ENCODE data around the gene N4BP2.
A peak's percentile ranks its signal among the peaks of the same experiment; 100 is the strongest.

Gene N4BP2

DNA sequence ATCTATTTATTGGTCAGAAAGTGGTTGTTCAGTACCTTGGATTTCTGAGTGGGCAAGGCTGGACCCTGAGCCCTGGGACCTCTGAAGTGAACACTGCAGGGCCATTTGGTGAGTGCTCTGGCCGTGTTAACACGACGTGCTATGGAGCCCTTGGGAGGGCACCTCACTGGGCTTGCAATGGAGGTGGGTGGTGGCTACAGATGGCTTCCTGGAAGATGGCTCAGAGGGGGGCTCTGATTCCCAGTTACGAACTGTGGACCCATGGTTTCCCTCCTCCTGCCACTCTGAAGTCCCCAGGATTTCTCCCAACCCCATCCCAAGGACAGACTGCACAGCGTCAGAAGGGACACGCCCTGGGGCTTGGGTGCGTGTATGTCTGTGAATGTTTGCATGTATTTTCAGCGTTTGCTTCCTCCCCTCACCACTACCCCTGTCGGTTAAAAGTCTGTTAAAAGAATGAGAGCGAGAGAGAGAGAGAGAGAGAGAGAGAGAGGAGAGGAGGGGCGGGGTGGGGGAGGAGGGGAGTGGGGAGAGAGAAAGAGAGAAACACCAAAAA lies 136.4 kb downstream of the N4BP2 start:
- DNase-seq = no peak

DNA sequence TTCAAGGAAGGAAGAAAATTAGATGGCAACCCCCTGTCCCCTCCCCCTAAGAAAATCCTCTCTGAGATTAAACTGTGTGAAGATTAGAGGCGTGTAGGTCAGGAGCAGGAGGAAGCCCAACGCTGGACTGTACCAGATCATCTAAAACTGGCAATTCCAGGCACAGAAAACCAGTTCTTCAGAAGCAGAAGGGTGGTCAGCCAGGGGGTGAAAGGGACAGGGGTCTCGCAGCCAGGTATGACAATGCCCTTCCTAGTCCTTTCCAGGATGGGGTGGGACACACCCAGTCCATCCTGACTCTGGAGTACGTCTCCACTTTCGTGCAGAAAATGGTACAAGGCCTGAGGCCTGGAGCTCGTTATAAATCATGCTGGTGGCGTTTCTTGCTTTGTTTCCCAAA lies 136.9 kb downstream of the N4BP2 start:
- no peak for DNase-seq

DNA sequence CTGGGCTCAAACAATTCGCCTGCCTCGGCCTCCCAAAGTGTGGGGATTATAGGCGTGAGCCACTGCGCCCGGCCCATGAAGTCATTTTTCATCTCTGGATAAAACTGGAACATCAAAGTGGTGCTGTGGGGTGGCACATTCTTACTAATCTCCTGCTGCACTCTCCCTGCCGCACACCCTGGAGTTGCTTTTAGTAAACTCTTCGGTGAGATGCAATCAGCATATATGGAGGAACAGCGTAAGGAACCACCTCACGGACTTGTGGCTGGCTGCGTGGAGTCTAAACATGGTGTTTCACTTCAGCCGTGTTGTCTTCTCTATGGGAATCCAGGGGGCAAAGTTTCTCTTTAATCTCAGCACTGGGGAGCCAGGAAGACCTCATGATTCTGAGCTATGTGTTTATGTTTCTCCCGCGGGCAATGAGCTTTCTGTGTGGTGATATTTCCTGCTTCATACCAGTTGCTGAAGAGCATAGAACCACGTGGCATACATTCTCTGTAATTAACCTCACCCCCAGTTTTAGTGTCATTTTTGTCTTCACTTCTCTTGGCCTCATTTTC lies 138.0 kb downstream of the N4BP2 start:
- DNase-seq = no peak

DNA sequence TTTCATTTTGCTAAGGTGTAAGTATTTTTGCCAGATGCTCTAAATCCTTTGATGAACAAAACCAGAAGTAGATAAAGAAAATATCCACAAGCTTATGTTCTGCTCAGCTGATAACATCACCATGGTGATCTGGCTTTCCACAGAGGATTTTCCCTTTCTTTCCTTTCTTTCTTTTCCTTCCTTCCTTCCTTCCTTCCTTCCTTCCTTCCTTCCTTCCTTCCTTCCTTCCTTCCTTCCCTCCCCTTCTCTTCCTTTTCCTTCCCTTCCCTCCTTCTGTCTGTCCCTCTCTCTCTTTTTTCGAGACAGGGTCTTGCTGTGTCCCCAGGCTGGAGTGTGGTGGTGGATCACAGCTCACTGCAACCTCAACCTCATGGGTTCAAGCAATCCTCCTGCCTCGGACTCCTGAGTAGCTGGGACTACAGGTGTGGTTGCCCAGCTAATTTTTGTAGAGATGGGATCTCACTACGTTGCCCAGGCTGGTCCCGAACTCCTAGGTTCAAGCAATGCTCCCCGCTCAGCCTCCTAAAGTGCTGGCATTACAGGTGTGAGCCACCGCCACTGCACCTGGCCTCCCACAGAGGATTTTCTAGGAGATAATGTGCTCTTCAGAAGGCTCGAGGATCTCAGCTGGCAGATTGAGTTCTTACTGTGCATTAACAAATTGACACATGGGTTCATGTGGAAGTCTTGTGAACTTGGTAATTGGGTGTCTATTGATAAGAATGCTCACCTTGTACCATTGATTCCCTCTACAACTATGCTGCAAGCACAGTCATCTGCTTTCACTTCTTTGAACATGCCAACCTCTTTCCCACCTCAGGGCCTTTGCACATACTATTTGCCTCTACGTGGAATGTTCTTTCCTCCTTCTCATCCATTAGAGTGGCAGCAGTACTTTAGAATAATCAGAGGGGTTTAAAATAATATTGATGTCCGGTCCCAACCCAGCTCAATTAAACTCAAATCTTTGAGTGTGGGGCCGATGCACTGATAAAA lies 138.8 kb downstream of the N4BP2 start:
- no peak for DNase-seq

DNA sequence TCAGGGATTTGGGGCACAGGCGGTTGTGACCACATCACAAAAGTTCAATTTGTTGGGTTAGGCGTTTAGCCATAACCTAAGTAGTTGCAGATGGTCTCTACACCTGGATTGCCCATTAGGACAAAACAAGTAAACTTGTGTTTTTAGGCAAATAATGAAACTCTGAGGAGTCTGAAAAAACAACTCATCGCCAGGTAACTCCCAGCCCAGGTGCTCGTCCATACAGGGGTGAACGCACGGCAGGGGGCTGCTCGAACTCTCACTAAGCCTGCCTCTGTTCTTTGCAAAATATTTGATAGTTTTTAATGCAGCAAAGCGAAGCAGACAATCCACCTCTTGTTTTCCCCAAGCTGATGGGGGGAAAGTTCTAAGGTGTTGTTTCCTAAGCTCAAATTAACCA lies 139.6 kb downstream of the N4BP2 start:
- DNase-seq = no peak

DNA sequence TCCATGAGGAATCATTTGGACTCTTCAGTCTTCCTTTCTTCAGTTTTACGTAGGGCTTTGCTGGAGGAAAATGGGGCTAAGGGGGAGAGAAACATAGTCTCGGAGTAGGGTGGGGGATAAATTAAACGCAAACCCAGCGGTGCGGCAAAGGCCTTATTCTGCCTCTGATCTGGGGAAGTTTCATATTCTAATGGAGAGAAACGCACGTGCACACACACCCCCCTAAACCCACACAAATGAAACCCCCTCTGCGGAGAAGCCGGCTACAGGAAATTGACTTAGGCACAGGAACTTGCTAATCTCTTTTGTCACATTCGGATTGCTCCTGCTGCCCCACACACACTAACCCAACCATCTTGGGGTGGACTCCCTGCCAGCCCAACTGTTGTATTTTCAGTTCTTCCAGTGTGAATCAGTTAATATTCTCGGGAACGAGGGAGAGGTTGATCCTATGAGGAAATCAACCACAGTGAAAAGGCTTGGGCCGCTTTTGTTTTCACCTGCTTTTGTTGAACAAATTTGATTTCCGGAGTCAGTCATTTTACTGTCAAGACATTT lies 140.2 kb downstream of the N4BP2 start, which contains the start of gene RHOH:
Gene RHOH (plus strand): TSS at position 308 of the 558 bp plus-strand sequence. CDS start 46,356 bp downstream, outside the sequence.
- peak; percentile 73 for DNase-seq

DNA sequence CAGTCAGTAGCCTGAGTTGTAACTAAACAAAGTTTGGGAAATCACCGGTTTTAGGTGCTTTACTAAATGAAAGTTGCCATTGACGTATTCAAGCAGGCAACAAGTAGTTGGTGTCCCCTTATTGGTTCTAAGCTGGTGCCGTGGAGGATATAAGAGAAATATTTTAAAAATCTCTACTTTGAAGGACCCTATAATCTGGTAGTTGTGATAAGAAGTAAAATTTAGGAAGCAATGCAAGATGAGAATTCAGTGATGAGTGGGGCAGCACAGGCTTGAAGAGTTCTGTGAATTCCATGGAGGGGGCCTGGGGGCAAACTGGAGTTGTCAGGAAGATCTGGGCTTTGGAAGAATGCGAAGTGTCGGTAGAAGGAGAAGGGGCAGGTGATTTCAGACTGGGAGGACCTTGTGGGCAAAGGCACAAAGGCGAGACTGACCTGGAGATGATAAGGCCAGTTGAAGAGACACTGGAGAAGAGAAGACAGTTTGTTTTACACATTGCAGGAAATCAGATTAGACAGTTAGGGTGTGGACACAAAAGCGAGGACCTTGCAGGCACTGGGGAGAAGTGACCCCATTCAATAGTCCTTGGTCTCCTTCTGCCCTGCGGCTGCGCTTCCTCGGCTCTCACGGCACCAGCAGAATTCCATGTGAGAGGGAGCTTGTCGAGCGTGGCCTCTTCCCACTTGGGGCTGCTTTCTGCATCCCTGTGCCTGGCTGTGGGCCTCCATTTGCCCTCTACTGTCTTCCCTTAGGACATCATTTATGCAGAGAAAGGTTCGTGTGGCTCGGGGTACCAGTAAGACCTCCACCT lies 141.4 kb downstream of the N4BP2 start:
- DNase-seq = no peak

DNA sequence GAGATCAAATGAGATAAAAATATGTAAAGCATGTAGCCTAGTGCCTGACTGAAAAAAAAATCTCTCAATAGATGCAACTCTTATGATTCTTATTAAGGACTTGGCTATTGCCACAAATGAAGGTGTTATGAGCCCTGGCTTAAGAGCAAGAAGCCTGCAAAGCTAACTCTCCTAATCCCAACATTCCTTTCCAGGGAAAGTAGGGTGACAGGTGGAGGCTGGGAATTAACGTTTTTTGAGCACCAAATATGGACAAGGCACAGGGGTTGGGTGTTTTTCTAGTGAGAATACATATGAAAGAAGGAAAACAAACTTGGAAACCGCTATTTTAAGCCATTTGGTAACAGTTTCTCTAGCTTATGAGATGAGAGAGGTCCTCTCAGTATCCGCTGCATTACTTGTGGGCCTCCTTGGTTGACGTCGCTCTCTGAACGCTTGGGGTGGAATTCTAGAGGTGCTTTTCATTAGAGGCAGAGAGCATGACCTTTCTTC lies 142.6 kb downstream of the N4BP2 start:
- DNase-seq = no peak

DNA sequence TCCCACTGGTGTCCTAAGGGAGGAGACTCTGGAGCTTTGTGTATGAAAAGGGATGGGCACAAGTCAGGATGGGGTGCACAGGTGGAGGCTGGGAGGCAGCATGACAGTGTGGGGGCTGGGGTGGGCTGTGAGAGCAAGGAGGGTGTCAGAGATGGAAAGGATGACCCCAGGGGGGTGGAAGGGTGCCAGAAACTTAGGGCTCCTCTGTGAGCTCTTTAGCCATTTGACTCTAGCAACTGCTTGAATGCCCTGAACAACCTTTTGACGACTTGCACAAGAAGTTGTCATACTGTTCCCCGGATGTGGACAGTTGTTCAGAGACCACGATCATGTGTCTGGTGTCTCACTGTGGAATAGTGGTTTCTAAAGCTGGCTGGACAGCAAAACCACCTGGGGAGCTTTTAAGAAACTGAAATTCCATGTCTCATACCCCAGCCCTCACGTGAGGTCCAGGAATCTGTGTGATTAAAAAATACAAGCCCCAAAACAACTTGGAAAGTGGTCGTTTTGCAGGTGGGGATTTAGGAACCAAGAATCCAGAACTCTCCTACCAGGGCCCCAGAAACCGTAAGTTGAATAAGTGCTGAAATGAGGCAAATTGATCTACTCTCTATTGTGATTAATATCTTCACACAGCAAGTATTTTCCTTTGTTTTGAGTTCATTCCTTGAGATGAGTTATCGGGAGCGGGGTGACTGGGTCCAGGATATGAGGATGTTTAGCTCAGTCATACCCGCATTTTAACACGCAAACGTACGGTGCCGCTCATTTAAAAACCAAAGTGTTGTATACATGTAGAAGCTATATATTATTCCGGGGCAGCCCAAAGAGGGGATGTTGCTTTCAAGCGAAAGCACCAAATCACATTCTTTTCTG lies 143.6 kb downstream of the N4BP2 start:
- DNase-seq = peak; percentile 42

DNA sequence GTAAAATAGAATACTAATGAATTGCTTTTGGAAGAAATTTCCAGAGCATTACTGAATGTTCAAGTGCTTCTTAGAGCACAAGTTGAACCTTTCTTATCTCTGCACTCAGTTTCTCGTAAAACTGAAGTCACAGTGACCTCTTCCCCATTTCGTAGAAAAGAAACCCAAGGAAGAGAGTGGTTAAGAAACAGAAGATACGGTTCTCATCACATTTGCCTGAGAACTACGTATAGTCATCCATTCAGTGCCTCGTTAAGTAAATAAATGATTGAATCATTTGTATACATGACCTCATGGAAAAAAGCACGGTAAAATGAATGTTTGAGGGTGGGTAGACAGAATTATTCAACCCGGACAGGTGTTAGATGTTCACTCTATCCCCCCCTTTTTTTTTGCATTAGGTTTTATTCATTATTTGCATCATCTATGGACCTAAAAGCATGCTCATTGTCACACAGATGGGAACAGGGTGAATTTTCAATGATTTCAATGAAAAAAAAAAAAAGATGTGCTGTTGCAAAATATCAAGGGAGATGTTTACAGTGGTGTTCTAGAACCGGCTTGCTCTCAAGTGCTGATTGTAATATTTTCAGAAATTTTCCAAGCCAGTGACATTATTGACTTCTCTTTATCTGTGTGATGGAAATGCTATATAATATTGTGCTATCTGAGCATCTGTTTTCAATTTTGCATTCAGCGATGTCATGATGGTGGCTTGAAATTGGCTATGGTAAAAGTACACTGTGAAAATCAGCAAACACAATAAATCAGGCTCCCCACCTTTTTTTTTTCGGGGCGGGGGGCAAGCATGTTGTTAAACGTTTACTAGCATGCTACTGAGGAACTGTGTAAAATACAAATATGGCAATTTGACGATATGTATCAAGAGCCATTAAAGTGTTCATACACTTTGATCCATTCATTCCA lies 144.5 kb downstream of the N4BP2 start:
- DNase-seq = no peak

DNA sequence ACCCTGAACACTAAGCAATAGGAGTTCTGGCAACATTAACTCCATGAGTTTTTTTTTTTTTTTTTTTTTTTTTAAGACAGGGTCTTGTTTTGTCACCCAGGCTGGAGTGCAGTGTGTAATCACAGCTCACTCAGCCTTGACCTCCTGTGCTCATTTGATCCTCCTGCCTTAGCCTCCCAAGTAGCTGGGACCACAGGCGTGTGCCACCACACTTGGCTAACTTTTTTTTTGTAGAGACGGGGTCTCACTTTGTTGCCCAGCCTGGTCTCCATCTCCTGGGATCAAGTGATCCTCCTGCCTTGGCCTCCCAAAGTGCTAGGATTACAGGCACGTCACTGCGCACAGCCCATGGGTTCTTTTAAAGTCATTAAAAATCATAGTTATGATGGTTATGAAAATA lies 145.2 kb downstream of the N4BP2 start:
- no peak for DNase-seq

DNA sequence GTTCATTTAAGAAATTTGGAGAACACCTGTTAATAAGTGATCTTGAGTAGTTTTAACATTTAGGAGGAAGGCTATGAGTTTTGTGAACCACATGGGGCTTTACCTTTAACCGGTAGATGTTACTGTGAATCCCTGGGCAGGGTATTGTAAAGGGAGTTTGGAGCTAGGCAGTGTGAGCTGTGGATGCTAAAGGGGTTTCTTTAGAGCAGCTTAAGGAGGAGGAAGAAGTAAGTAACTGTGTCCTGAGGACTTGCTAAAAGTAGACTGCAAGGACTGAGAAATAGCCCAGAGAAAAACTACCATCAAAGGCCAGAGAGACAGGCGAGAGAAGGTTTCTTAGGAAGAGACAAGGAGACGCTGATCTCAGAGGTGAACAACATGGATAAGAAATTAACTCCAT lies 145.8 kb downstream of the N4BP2 start:
- no peak for DNase-seq

DNA sequence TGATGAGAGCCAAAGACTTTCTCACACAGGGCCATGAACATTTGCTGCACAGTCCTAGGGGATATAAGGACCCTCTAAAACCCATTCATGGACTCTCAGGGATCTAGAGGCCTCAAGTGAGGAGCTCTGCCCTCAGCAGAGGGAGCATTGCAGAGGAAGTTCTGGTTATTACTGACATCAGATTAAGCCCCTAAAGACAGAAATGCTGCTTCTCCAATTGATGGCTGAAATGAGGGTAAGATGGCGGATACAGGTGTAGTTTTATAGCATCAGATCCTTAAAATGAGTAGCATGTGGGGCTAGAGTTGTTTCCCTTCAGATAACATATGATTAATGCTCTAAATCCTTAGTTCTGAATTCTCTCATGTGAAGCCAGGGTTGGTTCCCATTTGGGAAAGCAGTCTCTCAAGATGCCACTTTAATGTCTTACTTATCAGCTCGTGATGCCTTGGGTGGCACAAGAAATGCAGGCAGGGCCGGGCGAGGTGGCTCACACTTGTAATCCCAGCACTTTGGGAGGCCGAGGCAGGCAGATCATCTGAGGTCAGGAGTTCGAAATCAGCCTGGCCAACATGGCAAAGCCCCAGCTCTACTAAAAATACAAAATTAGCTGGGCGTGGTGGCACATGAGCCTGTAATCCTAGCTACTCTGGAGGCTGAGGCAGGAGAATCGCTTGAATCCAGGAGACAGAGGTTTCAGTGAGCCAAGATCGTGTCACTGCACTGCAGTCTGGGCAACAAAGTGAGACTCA lies 148.0 kb downstream of the N4BP2 start:
- no peak for DNase-seq

DNA sequence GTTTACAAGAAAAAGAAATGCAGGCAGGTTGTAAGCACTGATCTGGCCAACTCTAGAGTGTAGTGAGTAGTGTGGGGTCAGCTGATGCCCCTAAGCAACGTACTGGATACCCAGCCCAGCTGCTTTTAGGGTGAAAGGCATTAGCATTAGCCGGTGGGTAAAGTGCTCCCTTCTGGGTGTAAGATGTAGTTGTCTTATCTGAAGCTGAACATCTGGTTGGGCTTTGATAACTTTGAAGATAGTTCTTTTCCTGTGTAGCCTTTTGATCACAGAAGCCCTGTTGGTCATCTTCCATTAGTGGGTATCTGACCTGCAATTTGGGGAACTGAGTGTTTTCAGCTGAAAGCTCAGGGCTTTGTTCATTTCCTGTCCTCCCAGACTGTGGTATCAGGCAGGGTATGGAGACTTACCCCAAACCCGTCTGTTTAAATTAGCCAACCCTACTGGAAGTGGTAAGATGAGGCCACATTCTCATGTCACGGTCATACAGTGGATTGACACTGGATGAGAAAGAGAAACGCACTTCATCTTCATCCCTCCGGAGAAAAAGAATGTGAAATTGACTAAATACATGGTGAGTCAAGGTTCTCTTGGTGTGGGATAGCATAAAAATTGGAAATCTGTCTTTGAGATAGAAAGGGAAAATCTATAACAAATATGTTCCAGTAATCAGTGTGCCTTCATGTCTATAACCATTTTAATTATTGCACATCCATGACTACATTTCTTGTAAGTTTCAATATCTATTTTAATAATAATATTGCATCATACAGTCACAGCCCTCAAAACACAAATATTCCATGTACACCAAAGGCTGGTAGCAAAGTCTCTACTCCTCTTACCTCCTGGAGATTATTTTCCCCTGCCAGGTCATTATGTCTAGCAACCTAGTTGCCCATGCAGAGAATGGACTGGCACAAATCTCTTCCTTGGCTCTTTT lies 148.9 kb downstream of the N4BP2 start:
- no peak for DNase-seq

DNA sequence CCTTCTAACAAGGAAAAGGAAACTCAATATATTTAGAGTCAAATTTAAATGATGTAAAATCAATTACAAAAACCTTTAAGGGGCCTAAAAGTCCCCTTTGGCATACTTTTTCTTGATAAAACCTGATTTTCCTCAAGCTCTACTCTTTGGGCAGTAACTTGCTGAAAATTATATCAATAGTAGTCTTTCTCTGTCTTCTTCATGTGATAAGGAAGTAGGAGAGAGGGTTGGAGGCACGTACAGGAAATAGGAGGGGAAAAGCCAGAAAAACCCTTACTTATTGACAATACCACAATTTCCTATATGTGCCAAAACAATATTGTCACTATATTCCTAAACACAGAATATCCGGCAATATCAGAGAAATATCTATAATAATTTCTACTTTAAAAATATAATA lies 149.8 kb downstream of the N4BP2 start:
- DNase-seq = no peak
